Measurements from ENCODE around the gene TMC7.

Gene TMC7

DNA sequence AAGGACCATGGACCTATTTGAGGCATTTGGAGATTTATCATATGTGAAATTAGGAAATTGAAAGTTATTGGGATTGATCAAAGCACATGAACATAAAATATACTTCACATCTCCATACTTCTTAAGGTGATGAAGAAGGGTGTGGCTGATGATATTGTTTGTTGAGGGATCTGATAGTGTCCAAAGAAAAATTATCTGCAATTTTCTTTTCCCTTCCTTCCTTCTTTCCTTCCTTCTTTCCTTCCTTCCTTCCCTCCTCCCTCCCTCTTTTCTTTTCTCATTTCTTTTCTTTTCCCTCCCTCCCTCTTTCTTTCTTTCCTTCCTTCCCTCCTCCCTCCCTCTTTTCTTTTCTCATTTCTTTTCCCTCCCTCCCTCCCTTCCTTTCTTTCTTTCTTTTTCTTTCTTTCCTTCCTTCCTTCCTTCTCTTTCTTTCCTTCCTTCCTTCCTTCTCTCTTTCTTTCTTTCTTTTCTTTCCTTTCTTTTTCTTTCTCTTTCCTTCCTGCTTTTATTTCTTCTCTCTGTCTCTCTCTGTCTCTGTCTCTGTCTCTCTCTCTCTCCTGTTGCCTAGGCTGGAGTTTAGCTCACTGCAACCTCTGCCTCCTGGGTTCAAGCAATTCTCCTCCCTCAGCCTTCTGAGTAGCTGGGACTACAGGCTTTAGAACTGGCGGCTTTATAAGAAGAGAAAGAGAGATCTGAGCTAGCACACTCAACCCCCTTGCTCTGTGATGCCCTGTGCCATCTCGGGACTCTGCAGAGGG lies 109.1 kb downstream of the TMC7 start:
- no peak for DNase-seq

DNA sequence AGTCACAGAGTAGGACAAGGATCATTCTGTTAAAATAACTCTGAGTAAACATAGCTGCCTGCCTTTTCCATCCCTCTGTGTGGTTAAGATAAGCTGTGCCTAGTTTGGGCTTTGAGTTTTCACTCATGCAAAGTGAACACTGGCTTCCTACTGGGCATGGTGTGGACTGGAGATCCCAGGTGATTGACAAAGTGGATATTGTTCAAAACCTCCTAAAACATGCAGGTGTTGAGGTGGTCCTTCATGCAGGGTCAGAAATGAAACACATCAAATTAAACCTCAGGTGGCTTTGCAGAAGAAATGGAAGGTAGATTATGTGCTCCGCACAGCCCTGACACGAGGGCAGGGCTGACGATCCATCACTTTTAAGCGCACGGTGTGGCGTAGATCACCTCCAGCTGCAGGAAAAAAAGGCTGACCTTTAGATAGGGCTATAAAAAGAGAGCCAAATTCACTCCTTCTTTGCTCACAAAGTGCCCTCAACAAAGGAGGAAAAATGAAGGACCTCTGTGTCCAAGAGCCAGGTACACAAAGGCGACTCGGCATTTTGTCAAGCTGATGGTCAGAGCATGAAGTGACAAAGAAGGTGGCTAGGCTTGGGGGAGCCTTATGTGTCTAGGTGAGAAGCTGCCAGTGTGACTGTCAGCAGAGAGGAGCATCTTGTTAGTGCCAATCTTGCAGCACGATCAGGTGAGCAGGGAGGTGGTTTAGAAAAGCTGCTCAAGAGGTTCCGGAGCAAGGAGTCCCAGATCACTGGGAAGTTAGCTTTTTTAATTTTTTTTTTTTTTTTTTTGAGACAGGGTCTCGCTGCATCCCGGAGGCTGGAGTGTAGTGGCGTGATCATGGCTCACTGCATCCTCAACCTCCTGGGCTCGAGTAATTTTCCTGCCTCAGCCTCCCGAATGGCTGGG lies 110.2 kb downstream of the TMC7 start:
- no peak for DNase-seq

DNA sequence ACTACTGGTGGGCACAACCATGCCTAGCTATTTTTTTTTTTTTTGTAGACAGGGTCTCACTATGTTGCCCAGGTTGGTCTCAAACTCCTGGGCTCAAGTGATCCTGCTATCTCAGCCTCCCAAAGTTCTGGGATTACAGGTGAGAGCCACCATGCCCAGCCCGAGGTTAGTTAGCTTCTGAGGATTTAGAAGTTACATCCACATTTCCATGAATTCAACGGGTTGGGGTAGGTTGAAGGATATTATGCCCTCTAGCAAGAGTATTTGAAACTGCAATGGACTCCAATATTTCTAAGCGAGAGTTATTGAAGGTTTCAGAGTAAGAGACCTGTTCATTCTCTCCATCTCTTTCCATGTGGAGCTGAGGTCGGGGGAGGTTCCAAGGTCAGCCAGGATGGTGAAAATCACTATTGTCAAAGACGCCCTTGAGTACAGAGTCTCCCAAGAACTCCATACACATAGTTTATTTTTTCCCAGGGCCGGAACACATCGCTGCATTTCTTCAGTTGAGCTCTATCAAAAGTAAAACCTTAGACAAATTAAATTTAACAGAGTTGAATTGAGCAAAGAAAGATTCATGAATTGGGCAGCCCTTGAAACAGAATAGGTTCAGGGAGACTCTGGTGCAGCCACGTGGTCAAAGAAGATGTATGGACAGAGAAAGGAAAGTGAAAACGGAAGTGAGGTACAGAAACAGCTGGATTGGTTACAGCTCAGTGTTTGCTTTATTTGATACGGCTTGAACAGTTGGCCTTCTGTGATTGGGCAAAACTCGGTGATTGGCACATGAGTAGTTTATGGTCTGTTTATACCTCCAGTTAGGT lies 111.0 kb downstream of the TMC7 start:
- DNase-seq: peak; percentile 18

DNA sequence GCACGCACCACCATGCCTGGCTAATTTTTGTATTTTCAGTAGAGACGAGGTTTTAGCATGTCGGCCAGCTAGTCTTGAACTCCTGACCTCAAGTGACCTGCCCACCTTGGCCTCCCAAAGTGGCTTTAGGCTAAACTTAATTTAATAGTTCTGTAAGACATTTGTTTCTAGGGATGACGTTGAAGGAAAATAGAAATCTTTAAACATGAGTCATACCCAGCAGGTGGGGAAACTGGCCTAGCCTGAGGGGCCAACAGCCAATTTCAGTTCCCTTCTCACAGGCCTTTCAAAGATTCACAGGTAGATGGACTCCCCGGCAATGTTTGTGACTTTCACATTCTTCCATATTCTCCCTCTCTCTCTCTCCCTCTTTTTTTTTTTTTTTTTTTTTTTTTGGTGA lies 111.9 kb downstream of the TMC7 start:
- no peak for DNase-seq

DNA sequence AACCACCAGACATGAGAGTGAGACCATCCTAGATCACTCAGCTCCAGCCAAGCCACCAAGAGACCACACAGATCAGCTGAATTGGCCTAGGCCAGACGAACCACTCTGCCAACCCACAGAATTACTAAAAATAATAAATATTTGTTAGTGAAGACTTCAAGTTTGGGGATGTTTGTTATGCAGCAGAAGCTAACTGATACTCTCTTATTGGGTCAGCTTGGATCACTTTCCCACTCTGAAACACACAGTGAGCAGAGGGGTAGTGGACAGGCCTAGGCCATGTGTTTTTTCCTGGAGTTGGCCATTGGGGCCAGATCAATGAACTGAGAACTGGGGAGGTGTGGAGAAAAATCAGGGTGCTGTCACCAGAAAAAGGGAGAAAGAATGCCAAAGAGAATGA lies 114.4 kb downstream of the TMC7 start:
- no peak for DNase-seq

DNA sequence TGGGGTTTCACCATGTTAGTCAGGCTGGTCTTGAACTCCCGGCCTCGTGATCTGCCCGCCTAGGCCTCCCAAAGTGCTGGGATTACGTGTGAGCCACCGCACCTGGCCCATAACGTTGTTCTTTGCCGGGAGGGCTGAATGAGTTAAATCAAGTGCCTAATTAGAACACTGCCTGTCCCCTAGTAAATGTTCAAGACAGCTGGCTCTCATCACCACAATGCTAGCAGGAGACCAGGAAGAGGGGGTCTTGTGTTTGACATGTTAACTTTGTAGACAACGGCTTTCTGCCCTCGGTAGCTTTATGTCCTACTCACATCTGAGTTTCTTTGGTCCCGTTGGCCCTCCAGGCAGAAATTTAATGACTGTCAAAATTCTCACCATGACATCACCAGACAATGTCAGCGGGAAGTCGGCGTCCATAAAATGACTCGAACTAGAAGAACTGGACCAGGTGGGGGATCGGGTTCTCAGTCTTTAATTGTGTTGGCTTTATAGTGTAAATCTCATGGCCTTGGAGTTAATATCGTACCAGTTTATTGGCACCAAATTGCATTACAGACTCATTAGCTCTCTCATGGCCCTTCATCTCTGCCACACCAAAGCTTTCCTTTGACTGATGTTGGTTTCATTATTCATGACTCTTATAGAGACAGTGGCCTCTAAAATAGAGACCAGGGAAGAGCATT lies 118.6 kb downstream of the TMC7 start:
- no peak for DNase-seq

DNA sequence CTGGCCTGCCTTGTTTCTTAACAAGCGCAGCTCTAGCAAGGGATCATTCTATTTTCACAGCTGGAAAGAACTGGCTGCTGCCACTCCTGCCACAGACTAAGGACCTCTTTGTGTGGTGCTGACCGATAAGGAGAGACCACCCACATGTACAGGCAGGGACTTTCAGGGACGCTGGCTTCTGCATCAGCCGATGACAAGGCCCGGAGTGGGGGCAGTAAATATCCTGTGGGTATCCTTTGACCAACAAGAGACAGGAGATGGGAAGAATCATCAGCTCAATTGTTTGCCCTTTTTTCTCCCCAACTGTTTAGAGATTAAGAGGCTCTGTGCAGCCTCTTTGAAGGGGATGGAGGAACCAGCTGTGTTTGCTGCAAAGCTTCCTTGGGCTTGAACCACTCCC lies 120.9 kb downstream of the TMC7 start:
- DNase-seq: no peak

DNA sequence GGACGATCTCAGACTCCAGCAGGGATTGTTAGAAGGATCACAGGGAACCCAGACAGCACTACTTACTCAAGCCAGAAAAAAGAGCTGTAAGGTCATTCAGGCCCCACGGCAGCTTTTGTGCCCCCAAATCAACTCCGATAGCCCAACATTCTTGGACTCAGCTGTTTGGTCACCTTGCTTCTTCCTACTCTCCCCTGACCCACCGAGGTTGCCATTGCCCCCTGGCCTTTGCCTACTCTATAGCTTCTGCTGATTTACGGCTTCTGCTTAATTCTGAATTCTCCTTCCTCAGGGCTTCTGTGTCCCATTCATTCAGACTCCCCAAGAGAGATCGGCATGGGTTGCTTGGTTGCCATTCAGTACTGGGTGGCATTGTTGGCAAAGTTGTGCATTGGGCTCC lies 121.4 kb downstream of the TMC7 start:
- DNase-seq: no peak

DNA sequence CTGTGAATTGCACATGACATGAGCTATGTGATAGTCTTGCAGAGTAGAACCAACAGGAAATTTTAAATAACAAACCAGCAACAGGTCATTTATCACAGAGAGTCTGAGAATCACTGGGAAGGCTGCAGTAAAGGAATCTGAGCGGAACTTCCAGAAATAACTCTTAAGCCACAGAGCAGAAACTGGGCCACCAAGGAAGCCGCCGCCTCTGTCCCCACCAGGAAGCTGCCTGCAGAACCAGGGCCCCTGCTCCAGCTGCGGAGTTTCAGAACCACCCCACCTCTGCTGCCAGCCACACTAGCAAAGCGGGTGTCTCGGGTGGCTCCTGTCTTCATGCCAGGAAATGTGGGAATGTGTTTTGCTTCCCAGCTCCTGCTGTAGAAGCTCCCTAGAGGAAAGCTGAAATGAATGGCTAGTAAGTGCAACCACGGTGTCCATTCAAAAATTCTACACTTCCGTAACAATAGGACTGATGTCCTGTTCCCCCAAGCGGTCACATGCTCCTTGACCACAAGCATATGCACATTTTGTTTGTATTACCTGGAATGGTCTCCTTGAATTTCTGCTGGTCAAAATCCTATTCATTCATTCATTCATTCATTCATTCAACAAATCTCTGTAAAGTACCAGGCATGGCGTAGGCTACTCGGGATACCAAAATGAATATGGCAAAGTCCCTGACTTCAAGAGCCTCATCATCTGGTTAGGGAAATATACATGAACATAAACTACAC lies 122.3 kb downstream of the TMC7 start:
- no peak for DNase-seq

DNA sequence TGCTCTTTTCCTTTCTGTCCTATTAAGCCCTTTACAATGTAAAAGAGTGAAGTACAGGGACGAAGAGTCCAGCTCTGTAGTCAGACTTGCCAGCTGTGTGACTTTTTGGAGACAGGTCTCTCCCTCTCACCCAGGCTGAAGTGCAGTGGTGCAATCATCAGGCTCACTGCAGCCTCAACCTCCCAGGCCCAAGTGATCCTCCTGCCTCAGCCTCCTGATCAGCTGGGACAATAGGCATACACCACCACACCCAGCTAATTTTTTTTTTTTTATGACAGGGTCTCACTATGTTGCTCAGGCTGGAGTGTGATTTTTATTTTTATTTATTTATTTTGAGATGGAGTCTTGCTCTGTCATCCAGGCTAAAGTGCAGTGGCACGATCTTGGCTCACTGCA lies 122.9 kb downstream of the TMC7 start:
- DNase-seq: no peak

DNA sequence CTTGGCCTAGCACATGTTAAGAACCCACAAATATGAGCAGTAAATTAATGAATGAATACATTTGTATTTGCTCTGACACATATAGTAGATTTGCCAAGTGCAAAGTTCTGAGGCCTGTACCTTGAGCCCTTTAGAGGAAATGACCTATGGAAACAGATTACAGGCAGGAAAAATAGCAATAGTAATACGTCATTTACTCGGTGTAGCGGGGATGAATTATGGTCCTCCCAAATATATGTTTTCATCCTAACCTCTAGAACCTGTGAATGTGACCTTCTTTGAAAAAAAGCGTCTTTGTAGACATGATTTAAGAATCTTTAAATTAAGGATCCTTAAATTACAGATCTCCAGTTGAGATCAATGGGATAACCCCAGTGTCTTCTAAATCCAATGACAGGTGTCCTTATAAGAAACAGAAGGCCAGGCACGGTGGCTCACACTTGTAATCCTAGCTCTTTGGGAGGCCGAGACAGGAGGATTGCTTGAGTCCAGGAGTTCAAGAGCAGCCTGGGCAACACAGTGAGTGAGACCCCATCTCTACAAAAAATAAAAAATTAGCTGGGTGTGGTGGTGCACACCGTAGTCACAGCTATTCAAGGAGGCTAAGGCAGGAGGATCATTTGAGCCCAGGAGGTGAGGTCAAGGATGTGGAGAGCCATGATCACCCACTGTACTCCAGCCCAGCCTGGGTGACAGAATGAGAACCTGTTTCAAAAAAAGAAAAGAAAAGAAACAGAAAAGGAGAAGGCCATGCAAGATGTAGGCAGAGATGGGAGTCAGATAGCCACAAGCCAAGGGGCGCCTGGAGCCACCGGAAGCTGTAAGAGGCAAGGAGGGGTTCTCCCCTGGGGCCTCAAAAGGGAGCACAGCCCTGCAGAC lies 124.9 kb downstream of the TMC7 start:
- DNase-seq: no peak

DNA sequence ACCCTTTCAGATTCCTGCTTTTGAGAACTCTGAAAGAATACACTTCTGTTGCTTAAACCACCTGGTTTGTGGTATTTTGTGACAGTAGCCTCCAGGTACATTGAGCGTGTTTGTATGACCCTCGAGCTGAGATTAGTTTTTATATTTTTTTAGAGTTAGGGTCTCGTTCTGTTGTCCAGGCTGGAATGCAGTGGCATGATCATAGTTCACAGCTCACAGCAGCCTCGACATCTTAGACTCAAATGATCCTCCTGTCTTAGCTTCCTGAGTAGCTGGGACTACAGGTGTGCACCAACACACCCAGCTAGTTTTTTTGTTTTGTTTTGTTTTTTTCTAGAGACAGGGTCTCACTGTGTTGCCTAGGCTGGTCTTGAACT lies 125.5 kb downstream of the TMC7 start:
- no peak for DNase-seq

DNA sequence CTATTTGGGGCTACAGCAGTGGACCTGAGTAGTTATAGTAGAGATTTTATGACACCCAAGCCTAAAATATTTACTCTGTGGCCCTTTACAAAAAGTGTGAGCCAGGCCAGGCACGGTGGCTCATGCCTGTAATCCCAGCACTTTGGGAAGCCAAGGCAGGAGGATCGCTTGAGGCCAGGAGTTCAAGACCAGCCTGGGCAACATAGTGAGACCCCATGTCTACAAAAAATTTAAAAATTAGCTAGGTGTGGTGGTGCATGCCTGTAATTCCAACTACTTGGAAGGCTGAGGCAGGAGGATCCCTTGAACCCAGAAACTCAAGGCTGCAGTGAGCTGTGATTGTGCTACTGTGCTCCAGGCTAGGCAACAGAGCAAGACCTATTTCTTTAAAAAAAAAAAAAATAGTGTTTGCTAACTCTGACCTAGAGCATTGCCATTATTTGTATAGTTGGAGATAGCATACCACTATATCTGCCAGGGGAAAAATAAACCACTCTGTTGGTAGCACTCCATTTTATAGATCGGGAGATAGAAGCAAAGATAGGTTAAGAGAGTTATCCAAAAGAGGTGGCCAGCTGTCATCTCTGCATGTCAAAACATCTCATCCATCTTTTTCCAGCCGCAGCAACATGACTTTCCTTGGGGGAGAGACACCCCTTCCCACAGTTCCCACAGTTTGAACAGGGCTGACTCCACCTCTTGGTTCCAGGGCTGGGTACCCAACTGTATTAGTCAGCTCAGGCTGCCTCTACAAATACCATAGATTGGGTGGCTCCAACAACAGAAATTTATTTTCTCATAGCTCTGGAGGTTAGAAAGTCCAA lies 127.0 kb downstream of the TMC7 start:
- DNase-seq: no peak

DNA sequence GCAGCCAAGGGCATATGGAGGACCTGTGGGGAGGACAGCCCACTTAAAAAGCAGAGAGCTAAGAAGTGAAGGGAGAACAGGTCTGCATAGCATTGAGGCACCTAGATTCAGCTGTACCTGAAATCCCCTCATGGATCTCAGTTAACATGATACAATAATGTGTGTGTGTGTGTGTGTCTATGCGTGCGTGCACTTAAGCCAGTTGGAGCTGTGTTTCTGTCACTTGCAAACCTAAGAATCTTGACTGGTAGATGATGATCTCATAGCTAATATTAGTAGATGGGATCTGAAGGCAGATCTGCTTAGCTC lies 128.3 kb downstream of the TMC7 start:
- DNase-seq: no peak

Measured in CD4-positive, alpha-beta T cell treated with Interleukin-21 for 1 hour (primary cell).